Neuronal stem cell (in vitro differentiated cells): Measurements from ENCODE around the gene MRGPRX1.
"Not testable (repeated sequence)": the region's sequence is repeated elsewhere in the genome, so short reads cannot be mapped to it uniquely, and the experiment has no call there.

ENCODE experiments used
- DNase-seq: peaks from one replicate; pipeline ENCODE4 v3.0.0-alpha.2; 2013; ENCODE audit warnings: low spot score
- H2AFZ ChIP-seq: one replicate; pipeline ENCODE4 v1.6.1; 2013; ENCODE audit warnings: mild to moderate bottlenecking, low read length, inconsistent platforms
- H2AK5ac ChIP-seq: 2 replicates; pipeline ENCODE4 v1.6.1; 2013; ENCODE audit warnings: low read depth, mild to moderate bottlenecking, inconsistent platforms, low read length, moderate library complexity, mixed read lengths
- H2BK120ac ChIP-seq: 2 replicates; pipeline ENCODE4 v1.6.1; 2013; ENCODE audit warnings: low read depth, mild to moderate bottlenecking, inconsistent platforms, low read length, moderate library complexity, mixed read lengths
- H2BK12ac ChIP-seq: one replicate; pipeline ENCODE4 v1.6.1; 2013; ENCODE audit warnings: low read length, inconsistent platforms
- H2BK15ac ChIP-seq: 2 replicates; pipeline ENCODE4 v1.6.1; 2013; ENCODE audit warnings: mild to moderate bottlenecking, low read length, inconsistent platforms, mixed read lengths
- H2BK5ac ChIP-seq: one replicate; pipeline ENCODE4 v1.6.1; 2013; ENCODE audit warnings: inconsistent platforms, mild to moderate bottlenecking, low read length, moderate library complexity
- H3K14ac ChIP-seq: one replicate; pipeline ENCODE4 v1.6.1; 2013; ENCODE audit warnings: low read length, inconsistent platforms
- H3K18ac ChIP-seq: 2 replicates; pipeline ENCODE4 v1.6.1; 2013; ENCODE audit warnings: low read length, inconsistent platforms
- H3K23ac ChIP-seq: 2 replicates; pipeline ENCODE4 v1.6.1; 2013; ENCODE audit warnings: low read depth, mild to moderate bottlenecking, mixed read lengths, low read length, inconsistent platforms; ENCODE audit not compliant: poor library complexity
- H3K27ac ChIP-seq: replicated peaks from 3 replicates; pipeline ENCODE4 v1.5.1; 2013; ENCODE audit warnings: low read length, inconsistent platforms
- H3K27me3 ChIP-seq, 3 experiments: 2 replicates each; pipeline ENCODE4 v1.6.1; 2013; ENCODE audit warnings: low read length in 3 of 3, mild to moderate bottlenecking in 2 of 3, inconsistent platforms in 1 of 3, low read depth in 1 of 3, mixed read lengths in 1 of 3, moderate library complexity in 1 of 3; ENCODE audit not compliant: control insufficient read depth in 3 of 3, insufficient read depth in 3 of 3
- H3K36me3 ChIP-seq, 2 donors: replicated peaks in 1 of 2; 2 replicates each; pipeline ENCODE4 v1.6.1; 2013; ENCODE audit warnings: low read length in 2 of 2; ENCODE audit not compliant: control insufficient read depth in 2 of 2, insufficient read depth in 2 of 2
- H3K4ac ChIP-seq: 2 replicates; pipeline ENCODE4 v1.6.1; 2013; ENCODE audit warnings: inconsistent platforms, mild to moderate bottlenecking, low read length, moderate library complexity
- H3K4me1 ChIP-seq, 2 donors: 1 replicate in 1 of 2; 2 replicates in 1 of 2; pipeline ENCODE4 v1.6.1; 2013; ENCODE audit warnings: low read length in 2 of 2, low read depth in 1 of 2; ENCODE audit not compliant: control insufficient read depth in 2 of 2, insufficient read depth in 1 of 2
- H3K4me2 ChIP-seq: one replicate; pipeline ENCODE4 v1.6.1; 2013; ENCODE audit warnings: mild to moderate bottlenecking, low read length, inconsistent platforms; ENCODE audit not compliant: insufficient read depth, poor library complexity, severe bottlenecking
- H3K4me3 ChIP-seq, 2 donors: 2 replicates each; pipeline ENCODE4 v1.5.1; 2013; ENCODE audit warnings: low read length in 2 of 2, mild to moderate bottlenecking in 2 of 2, inconsistent platforms in 1 of 2, moderate library complexity in 1 of 2
- H3K79me1 ChIP-seq: one replicate; pipeline ENCODE4 v1.6.1; 2013; ENCODE audit warnings: low read depth, mild to moderate bottlenecking, inconsistent platforms, low read length, moderate library complexity
- H3K9ac ChIP-seq: one replicate; pipeline ENCODE4 v1.6.1; 2013; ENCODE audit warnings: mild to moderate bottlenecking, low read depth, low read length, inconsistent platforms; ENCODE audit not compliant: poor library complexity
- H3K9me3 ChIP-seq, 2 donors: replicated peaks in 1 of 2; 2 replicates each; pipeline versions ENCODE3 to v1.6.1; 2013; ENCODE audit warnings: low read length in 2 of 2, mild to moderate bottlenecking in 2 of 2, inconsistent platforms in 1 of 2, low read depth in 1 of 2, mixed read lengths in 1 of 2, moderate library complexity in 1 of 2; ENCODE audit not compliant: control insufficient read depth in 2 of 2, insufficient read depth in 1 of 2
- H4K8ac ChIP-seq: one replicate; pipeline ENCODE4 v1.6.1; 2013; ENCODE audit warnings: low read depth, mild to moderate bottlenecking, inconsistent platforms, low read length, moderate library complexity
- H4K91ac ChIP-seq: one replicate; pipeline ENCODE4 v1.6.1; 2013; ENCODE audit warnings: low read length, low read depth, mild to moderate bottlenecking, inconsistent platforms; ENCODE audit not compliant: poor library complexity
- WGBS, 2 donors: extraction: QIAGEN DNeasy Blood & Tissue Kit; methylation state at CpG; one replicate each; pipeline ENCODE4 v1.1.7; 2013; ENCODE audit warnings: missing lambda C conversion rate in 2 of 2, mixed read lengths in 1 of 2; ENCODE audit not compliant: insufficient read length in 2 of 2, insufficient replicate concordance in 1 of 2; ENCODE audit errors: extremely low coverage in 2 of 2; 5-methylcytosine and 5-hydroxymethylcytosine counted together

MRGPRX1 gene

GRCh38 chr11:18900151-18900611, 39.0 kb downstream of the MRGPRX1 start:
- not testable (repeated sequence) for H3K9ac ChIP-seq, H2BK15ac ChIP-seq, H3K4me1 ChIP-seq, H2BK120ac ChIP-seq, H2BK5ac ChIP-seq, H2AFZ ChIP-seq, H3K14ac ChIP-seq, H4K91ac ChIP-seq, H3K9me3 ChIP-seq, H3K79me1 ChIP-seq, H2BK12ac ChIP-seq, H3K4me3 ChIP-seq, H3K36me3 ChIP-seq, H2AK5ac ChIP-seq, H3K18ac ChIP-seq, DNase-seq, H3K23ac ChIP-seq, H3K4ac ChIP-seq, H3K4me2 ChIP-seq, H3K27me3 ChIP-seq
- no CpG with 5 or more reads among the region's 4 CpGs for WGBS, 2 donors
- Histone ChIP-seq H3K27ac (peak overlapping the region; percentile 59), H4K8ac (peak overlapping the region; percentile 17)

- H2BK120ac ChIP-seq, H4K91ac ChIP-seq, H2AK5ac ChIP-seq, H3K4me3 ChIP-seq, DNase-seq, H2BK5ac ChIP-seq, H3K4me2 ChIP-seq, H2BK12ac ChIP-seq, H3K18ac ChIP-seq, H3K14ac ChIP-seq, H3K23ac ChIP-seq, H4K8ac ChIP-seq, H3K36me3 ChIP-seq, H3K9me3 ChIP-seq, H2BK15ac ChIP-seq, H3K4me1 ChIP-seq, H3K79me1 ChIP-seq, H3K9ac ChIP-seq, H3K4ac ChIP-seq, H2AFZ ChIP-seq, H3K27ac ChIP-seq: not testable (repeated sequence)
- WGBS, 2 donors, result no CpG with 5 or more reads among the region's 2 CpGs
- H3K27me3 ChIP-seq, result peaks cover 0 to 20% (median 0%) of the 10 kb centered on the region in 3 experiments
These were observed 47.5 kb downstream of the MRGPRX1 start for GRCh38 chr11:18891712-18892111.

- H3K36me3 ChIP-seq, result no peaks in the 10 kb centered on the region
- no peaks in the 10 kb centered on the region for H3K79me1 ChIP-seq
- no peak overlapping the region for H3K27ac ChIP-seq
- no CpG with 5 or more reads among the region's 1 CpG for WGBS, 2 donors
- H3K4me3 ChIP-seq, result no peak overlapping the region
- DNase-seq, result no peak
- no peak overlapping the region for H3K4ac ChIP-seq
- no peak overlapping the region for H3K14ac ChIP-seq
- H2BK12ac ChIP-seq, result no peak overlapping the region
- H3K27me3 ChIP-seq, result peaks cover 0 to 20% (median 0%) of the 10 kb centered on the region in 3 experiments
- H2BK5ac ChIP-seq, result no peak overlapping the region
- no peak overlapping the region for H4K91ac ChIP-seq
- H3K23ac ChIP-seq, result no peak overlapping the region
- H3K4me1 ChIP-seq, result peaks cover 0 to 1% of the 10 kb centered on the region in 2 donors
- H2BK15ac ChIP-seq, result no peak overlapping the region
- no peak overlapping the region for H2BK120ac ChIP-seq
- H2AK5ac ChIP-seq, result no peak overlapping the region
- H3K9me3 ChIP-seq, result no peaks in the 10 kb centered on the region
- no peak overlapping the region for H3K4me2 ChIP-seq
- no peak overlapping the region for H3K9ac ChIP-seq
- no peak overlapping the region for H2AFZ ChIP-seq
- H3K18ac ChIP-seq, result no peak overlapping the region
- H4K8ac ChIP-seq, result no peak overlapping the region
These were observed 48.6 kb downstream of the MRGPRX1 start for GRCh38 chr11:18890615-18891014.
